Raji (cell line): ENCODE results near the gene SLC45A1.

Source experiments
- POLR2A ChIP-seq: IDR thresholded peaks from 2 replicates; pipeline ENCODE4 v1.6.1; 2011; ENCODE audit warnings: low read depth, low read length, control low read depth; ENCODE audit not compliant: insufficient read depth

SLC45A1 gene

GRCh38 chr1:8340448-8340847, 22.5 kb downstream of the SLC45A1 start:
- no peak for TF ChIP-seq POLR2A

- TF ChIP-seq POLR2A = no peak
Measured at GRCh38 chr1:8342325-8342724, 24.4 kb downstream of the SLC45A1 start.

DNA sequence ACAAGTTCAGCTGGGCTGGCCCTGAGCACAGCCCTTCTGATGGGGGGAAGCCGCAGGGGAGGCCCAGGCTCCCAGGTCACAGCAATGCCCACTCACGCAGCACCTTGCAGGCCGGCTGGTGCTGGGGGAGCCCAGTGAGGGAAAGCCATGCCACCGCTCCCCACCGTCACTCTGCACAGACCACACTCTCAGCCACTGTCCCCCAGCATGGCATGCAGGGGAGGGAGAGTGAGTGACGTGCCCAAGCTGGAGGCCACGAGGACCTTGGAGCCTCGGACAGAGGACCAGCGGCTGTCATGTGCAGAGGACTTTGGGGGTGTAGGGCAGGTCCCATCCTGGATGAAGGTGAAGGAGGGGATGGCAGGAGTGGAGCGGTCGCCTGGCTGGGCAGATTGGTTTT, 25.1 kb downstream of the SLC45A1 start:
- no peak for TF ChIP-seq POLR2A

GRCh38 chr1:8343464-8344001, 25.6 kb downstream of the SLC45A1 start:
- no peak for TF ChIP-seq POLR2A

GRCh38 chr1:8344893-8345507, 27.1 kb downstream of the SLC45A1 start:
- TF ChIP-seq POLR2A = no peak

GRCh38 chr1:8345621-8346415, 27.9 kb downstream of the SLC45A1 start:
- TF ChIP-seq POLR2A = no peak

DNA sequence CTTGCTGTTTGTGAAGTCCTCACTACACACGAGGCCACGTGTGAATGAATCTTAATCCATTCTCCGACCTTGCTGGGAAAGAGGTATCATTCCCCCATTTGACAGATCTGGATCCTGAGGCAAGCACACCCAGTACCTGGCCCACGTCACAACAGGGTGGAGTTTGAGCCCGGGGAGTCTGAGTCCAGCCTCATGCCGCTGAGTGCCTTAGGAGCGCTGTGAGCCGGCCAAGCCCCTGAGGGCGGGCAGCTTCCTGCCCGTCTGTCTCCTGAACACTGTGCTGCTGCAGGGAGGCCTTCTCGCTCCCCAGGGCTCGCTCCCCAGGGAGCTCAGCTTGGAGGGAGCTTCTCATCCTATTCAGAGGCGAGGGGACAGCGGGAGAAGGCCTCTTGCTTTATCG, 29.7 kb downstream of the SLC45A1 start:
- TF ChIP-seq POLR2A = no peak

DNA sequence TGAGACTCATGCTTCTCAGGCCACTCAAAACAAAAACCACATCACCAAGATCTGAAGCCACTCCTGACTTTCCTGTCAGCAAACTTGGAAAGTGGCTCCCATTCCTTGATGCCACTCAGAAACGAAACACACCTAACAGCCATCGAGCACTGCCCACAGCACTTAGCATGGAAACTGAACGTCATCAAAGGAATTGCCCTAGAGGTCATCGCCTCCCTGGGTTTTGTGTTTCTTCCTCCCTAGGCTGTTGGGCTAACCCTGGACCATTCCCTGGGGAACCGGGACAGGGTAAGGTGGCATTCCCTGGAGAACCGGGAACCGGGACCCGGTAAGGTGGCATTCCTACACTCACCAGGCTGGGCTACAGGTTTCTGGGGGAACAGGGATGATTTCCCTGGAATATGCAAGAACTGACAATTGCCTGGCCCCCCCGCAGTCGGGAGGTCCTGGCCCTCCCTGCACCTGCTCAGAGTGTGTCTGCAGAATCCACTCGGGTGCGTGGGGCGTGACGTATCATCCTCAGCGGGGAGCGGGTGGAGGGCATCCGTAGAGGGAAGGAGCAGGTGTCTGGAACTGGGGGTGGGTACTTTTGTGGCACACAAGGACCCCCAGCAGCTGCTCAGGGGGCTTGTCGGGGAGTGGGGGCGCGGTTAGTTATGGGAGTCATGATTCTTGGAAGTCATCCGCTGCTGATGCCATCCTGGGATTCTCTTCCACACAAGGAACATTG, 30.3 kb downstream of the SLC45A1 start:
- no peak for TF ChIP-seq POLR2A

- TF ChIP-seq POLR2A = no peak
Measured at GRCh38 chr1:8348777-8349472, 31.0 kb downstream of the SLC45A1 start.

- TF ChIP-seq POLR2A = no peak
Measured at GRCh38 chr1:8349473-8349865, 31.6 kb downstream of the SLC45A1 start.

GRCh38 chr1:8349961-8350360, 32.0 kb downstream of the SLC45A1 start:
- no peak for TF ChIP-seq POLR2A

GRCh38 chr1:8350914-8351684, 33.2 kb downstream of the SLC45A1 start:
- TF ChIP-seq POLR2A = no peak

GRCh38 chr1:8351693-8352470, 34.0 kb downstream of the SLC45A1 start:
- no peak for TF ChIP-seq POLR2A

DNA sequence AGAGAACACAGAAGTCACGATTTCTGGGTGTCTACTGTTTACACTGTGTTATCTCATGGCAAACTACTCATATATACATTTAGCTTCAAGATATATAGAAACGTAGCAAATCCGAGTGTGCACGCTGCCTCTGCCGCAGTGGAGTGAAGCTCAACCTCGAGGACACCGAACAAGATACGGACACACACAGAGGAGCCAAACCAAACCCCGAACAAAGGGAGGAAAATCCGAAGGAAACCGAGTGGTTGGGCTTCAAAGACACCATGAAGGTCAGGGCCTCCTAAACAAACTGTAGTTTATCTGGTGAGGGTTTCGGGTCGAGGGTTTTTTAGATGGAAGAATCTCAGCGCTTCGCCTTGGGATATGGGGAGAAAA, 34.5 kb downstream of the SLC45A1 start:
- no peak for TF ChIP-seq POLR2A
